PC-9 (cell line): Measurements from ENCODE around the gene SPACA5B. TPM values are rescaled to one million over a fixed set of nuclear protein-coding genes. Genes with fewer than 3 reads are reported as not detected.
"Not testable (repeated sequence)": the region's sequence is repeated elsewhere in the genome, so short reads cannot be mapped to it uniquely, and the experiment has no call there.

ENCODE experiments used
- BruUV-seq: library from RNA; stranded (reverse); fragments of 400-500 nt; replicated peaks from 2 replicates; lab custom pipeline; 2021; lab: Mats Ljungman, UMichigan
- CTCF ChIA-PET: fragments of 300-600 bp; sonication (Branson Sonifier 250); formaldehyde crosslinking; loops from one replicate; lab custom pipeline; 2022; ENCODE audit warnings: antibody characterized with exemption; lab: Charles Lee
- POLR2A ChIA-PET: fragments of 300-600 bp; sonication (Branson Sonifier 250); formaldehyde crosslinking; loops from one replicate; lab custom pipeline; 2022; ENCODE audit warnings: antibody characterized with exemption; ENCODE audit not compliant: unreplicated experiment; lab: Charles Lee
- DNase-seq, 2 experiments: peaks; one replicate each; pipeline versions ENCODE4 v3.0.0 to v3.0.0-alpha.2; 2015 to 2022; ENCODE audit warnings: mixed read lengths in 1 of 2
- H2AFZ ChIP-seq: fragments of 200-600 bp; sonication (generic); 2 replicates; pipeline ENCODE4 v1.8.1; 2017; ENCODE audit warnings: antibody characterized with exemption
- H3F3A ChIP-seq: fragments of 200-600 bp; sonication (generic); 2 replicates; pipeline ENCODE4 v1.8.1; 2017; ENCODE audit warnings: antibody characterized with exemption, mild to moderate bottlenecking, low read depth; ENCODE audit not compliant: insufficient read depth
- H3K27ac ChIP-seq: fragments of 200-600 bp; sonication (generic); 2 replicates; pipeline ENCODE4 v1.6.1; 2016; ENCODE audit warnings: mixed run types
- H3K27me3 ChIP-seq: fragments of 200-600 bp; sonication (generic); 2 replicates; pipeline ENCODE4 v1.6.1; 2016; ENCODE audit warnings: low read depth, mixed run types; ENCODE audit not compliant: insufficient read depth
- H3K36me3 ChIP-seq: fragments of 200-600 bp; sonication (generic); 2 replicates; pipeline ENCODE4 v1.6.1; 2016; ENCODE audit warnings: low read depth, mixed run types
- H3K4me1 ChIP-seq: fragments of 200-600 bp; sonication (generic); replicated peaks from 2 replicates; pipeline ENCODE4 v1.6.1; 2016; ENCODE audit warnings: mixed run types; ENCODE audit not compliant: insufficient read depth
- H3K4me2 ChIP-seq: fragments of 200-600 bp; sonication (generic); 2 replicates; pipeline ENCODE4 v1.6.1; 2017; ENCODE audit warnings: mixed run types
- H3K4me3 ChIP-seq: fragments of 200-600 bp; sonication (generic); 2 replicates; pipeline ENCODE4 v1.6.1; 2016; ENCODE audit warnings: mixed run types
- H3K79me2 ChIP-seq: fragments of 200-600 bp; sonication (generic); 2 replicates; pipeline ENCODE4 v1.6.1; 2017; ENCODE audit warnings: low read depth, mixed run types
- H3K9me2 ChIP-seq: fragments of 200-600 bp; sonication (generic); 2 replicates; pipeline ENCODE4 v1.8.1; 2017; ENCODE audit warnings: mild to moderate bottlenecking; ENCODE audit not compliant: insufficient read depth
- H3K9me3 ChIP-seq: fragments of 200-600 bp; sonication (generic); 2 replicates; pipeline ENCODE4 v1.8.1; 2016; ENCODE audit warnings: low read depth; ENCODE audit not compliant: insufficient read depth
- H4K20me1 ChIP-seq: fragments of 200-600 bp; sonication (generic); 2 replicates; pipeline ENCODE4 v1.8.1; 2017; ENCODE audit not compliant: insufficient read depth
- CTCF ChIP-seq: fragments of 200-600 bp; sonication (generic); conservative IDR thresholded peaks from 2 replicates; pipeline ENCODE4 v1.6.1; 2017; ENCODE audit warnings: mixed run types, antibody characterized with exemption, mild to moderate bottlenecking, moderate library complexity
- EZH2 ChIP-seq: fragments of 200-600 bp; sonication (generic); IDR thresholded peaks from 2 replicates; pipeline ENCODE4 v1.8.0; 2017; ENCODE audit warnings: antibody characterized with exemption, low read depth
- intact Hi-C: fragments of 100-400 bp; cut with micrococcal nuclease; formaldehyde crosslinking; loops from one replicate; pipeline ENCODE4 v1.10.0; 2022; ENCODE audit not compliant: unreplicated experiment
- total RNA-seq: library from RNA; stranded (reverse); gene quantifications from 2 replicates; pipeline ENCODE4 v1.2.3, GENCODE V29; 2021

Gene SPACA5B
- total RNA-seq, 1 experiment from 2014 or later: not detected

- TF ChIP-seq CTCF: no peak
- TF ChIP-seq EZH2: no peak
- BruUV-seq: no TSS peak
- intact Hi-C loops: no loop called here
- no peaks in the 10 kb centered on the region for H4K20me1 ChIP-seq
- no peaks in the 10 kb centered on the region for H3K9me3 ChIP-seq
- H3K4me3 ChIP-seq: no peak overlapping the region
- no peaks in the 10 kb centered on the region for H3F3A ChIP-seq
- ChIA-PET POLR2A (no interaction called here), CTCF (no interaction called here)
- no peaks in the 10 kb centered on the region for H3K27me3 ChIP-seq
- H3K27ac ChIP-seq: no peak overlapping the region
- H3K4me2 ChIP-seq: no peak overlapping the region
- H3K4me1 ChIP-seq: no peaks in the 10 kb centered on the region
- H3K9me2 ChIP-seq: no peaks in the 10 kb centered on the region
- H2AFZ ChIP-seq: no peak overlapping the region
- no peaks in the 10 kb centered on the region for H3K36me3 ChIP-seq
- H3K79me2 ChIP-seq: no peaks in the 10 kb centered on the region
- DNase-seq: no peak
These were observed 34.8 kb downstream of the SPACA5B start for GRCh38 chrX:48165241-48165640.

GRCh38 chrX:48166322-48166721 lies 35.9 kb downstream of the SPACA5B start:
- intact Hi-C loops, CTCF ChIA-PET, H3K36me3 ChIP-seq: not testable (repeated sequence)

GRCh38 chrX:48179691-48180090 lies 49.3 kb downstream of the SPACA5B start:
- Histone ChIP-seq H3K4me2 (no peak overlapping the region), H3K27ac (no peak overlapping the region), H3K9me2 (no peaks in the 10 kb centered on the region), H3K79me2 (no peaks in the 10 kb centered on the region), H2AFZ (no peak overlapping the region), H3K4me3 (no peak overlapping the region), H4K20me1 (no peaks in the 10 kb centered on the region), H3K36me3 (no peaks in the 10 kb centered on the region), H3K9me3 (no peaks in the 10 kb centered on the region), H3K4me1 (no peaks in the 10 kb centered on the region), H3F3A (no peaks in the 10 kb centered on the region), H3K27me3 (no peaks in the 10 kb centered on the region)
- no TSS peak for BruUV-seq
- ChIA-PET CTCF (no interaction called here), POLR2A (no interaction called here)
- TF ChIP-seq CTCF (no peak), EZH2 (no peak)
- intact Hi-C loops: no loop called here
- DNase-seq: no peak

More at GRCh38 chrX:48166322-48166721, 35.9 kb downstream of the SPACA5B start:
- H3K79me2 ChIP-seq, H2AFZ ChIP-seq, BruUV-seq, DNase-seq, H3K9me2 ChIP-seq, H4K20me1 ChIP-seq, POLR2A ChIA-PET, H3K4me1 ChIP-seq, H3K9me3 ChIP-seq, H3K4me3 ChIP-seq, H3K27me3 ChIP-seq, H3K4me2 ChIP-seq, H3F3A ChIP-seq, H3K27ac ChIP-seq: not testable (repeated sequence)

GRCh38 chrX:48180811-48181210 lies 50.4 kb downstream of the SPACA5B start:
- H3F3A ChIP-seq: no peaks in the 10 kb centered on the region
- CTCF ChIA-PET: no interaction called here
- no peak overlapping the region for H3K4me3 ChIP-seq
- TF ChIP-seq EZH2 (no peak), CTCF (no peak)
- H4K20me1 ChIP-seq: no peaks in the 10 kb centered on the region
- no peak overlapping the region for H3K4me2 ChIP-seq
- H3K27ac ChIP-seq: no peak overlapping the region
- no peaks in the 10 kb centered on the region for H3K9me3 ChIP-seq
- POLR2A ChIA-PET: no interaction called here
- no peaks in the 10 kb centered on the region for H3K79me2 ChIP-seq
- no TSS peak for BruUV-seq
- H3K36me3 ChIP-seq: no peaks in the 10 kb centered on the region
- H3K9me2 ChIP-seq: no peaks in the 10 kb centered on the region
- no peak for DNase-seq
- no peaks in the 10 kb centered on the region for H3K4me1 ChIP-seq
- no peak overlapping the region for H2AFZ ChIP-seq
- H3K27me3 ChIP-seq: no peaks in the 10 kb centered on the region
- intact Hi-C loops: no loop called here

- H3K4me2 ChIP-seq, H2AFZ ChIP-seq, H3K27ac ChIP-seq, DNase-seq, BruUV-seq, H3K4me3 ChIP-seq, H3K36me3 ChIP-seq, H3K79me2 ChIP-seq, H4K20me1 ChIP-seq, CTCF ChIA-PET, H3F3A ChIP-seq, H3K9me2 ChIP-seq, H3K9me3 ChIP-seq, H3K27me3 ChIP-seq, H3K4me1 ChIP-seq, POLR2A ChIA-PET, intact Hi-C loops: not testable (repeated sequence)
These were observed 51.5 kb downstream of the SPACA5B start for GRCh38 chrX:48181882-48182281.
